Measurements from ENCODE around the gene PLCXD1. TPM values are rescaled to one million over a fixed set of nuclear protein-coding genes. Genes with fewer than 3 reads are reported as not detected.
A peak's percentile ranks its signal among the peaks of the same experiment; 100 is the strongest.
"Not testable (repeated sequence)": the region's sequence is repeated elsewhere in the genome, so short reads cannot be mapped to it uniquely, and the experiment has no call there.

Gene PLCXD1, protein sequence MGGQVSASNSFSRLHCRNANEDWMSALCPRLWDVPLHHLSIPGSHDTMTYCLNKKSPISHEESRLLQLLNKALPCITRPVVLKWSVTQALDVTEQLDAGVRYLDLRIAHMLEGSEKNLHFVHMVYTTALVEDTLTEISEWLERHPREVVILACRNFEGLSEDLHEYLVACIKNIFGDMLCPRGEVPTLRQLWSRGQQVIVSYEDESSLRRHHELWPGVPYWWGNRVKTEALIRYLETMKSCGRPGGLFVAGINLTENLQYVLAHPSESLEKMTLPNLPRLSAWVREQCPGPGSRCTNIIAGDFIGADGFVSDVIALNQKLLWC
- polyA plus RNA-seq (2011; rRNA removed) (67.9 and 87.0 TPM in 2 replicates), polyA plus RNA-seq (2017; fragmentation: RNase III; extraction: RNeasy Plus Mini Kit Qiagen cat#74134 plus additional on column Dnase treatment) (60.7 to 70.3 TPM (median 64.6 TPM) in 3 replicates), polyA minus RNA-seq (2011; rRNA and poly(A)+ RNA removed) (101 and 220 TPM in 2 replicates)
- 80.7 and 97.7 TPM in 2 replicates for polyA plus RNA-seq (2012; cell fraction: cytosol; rRNA removed)
- polyA plus RNA-seq (2012; cell fraction: nucleus; rRNA removed): 200 and 211 TPM in 2 replicates

DNA sequence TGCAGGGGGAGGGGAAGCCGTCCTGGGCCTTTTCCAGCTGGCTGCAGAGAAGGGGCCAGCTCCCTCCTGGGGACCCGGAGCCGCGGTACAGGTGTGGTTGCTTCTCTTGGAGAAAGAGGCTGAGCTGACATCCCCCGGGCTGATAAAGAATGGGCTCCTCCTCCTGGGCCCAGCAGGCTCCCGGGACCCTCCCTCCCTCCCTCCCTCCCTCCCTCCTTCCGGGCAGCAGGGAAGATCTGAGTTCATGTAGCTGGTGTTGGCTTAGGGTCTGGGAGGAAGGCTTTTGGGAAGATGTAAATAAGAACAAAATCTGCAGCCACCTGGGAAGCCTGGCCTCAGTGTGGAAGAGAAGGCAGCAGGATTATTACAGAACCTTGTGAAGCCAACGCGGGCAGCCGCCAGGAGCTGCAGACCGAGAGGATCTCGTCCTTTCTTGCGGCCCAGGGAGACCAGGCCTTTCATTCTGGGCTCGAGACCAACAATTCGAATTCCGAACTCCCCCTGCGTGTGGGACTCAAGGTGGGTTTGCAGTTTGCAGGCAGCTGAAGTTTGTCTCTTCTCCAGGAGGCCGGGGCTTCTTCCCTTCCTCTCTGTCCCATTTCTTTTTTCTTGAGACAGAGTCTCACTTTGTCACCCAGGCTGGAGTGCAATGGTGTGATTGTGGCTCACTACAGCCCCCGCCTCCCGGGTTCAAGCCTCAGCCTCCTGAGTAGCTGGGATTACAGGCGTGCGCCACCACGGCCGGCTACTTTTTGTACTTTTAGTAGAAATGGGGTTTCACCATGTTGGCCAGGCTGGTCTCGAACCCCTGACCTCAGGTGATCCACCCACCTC lies at the start of gene PLCXD1:
Gene PLCXD1 (plus strand): TSS at position 216 of the 834 bp plus-strand sequence. CDS start 2,807 bp downstream, outside the sequence.
- 11% methylated on average over 25 of the region's 25 CpGs for WGBS (ENCODE audit: missing lambda C conversion rate)

DNA sequence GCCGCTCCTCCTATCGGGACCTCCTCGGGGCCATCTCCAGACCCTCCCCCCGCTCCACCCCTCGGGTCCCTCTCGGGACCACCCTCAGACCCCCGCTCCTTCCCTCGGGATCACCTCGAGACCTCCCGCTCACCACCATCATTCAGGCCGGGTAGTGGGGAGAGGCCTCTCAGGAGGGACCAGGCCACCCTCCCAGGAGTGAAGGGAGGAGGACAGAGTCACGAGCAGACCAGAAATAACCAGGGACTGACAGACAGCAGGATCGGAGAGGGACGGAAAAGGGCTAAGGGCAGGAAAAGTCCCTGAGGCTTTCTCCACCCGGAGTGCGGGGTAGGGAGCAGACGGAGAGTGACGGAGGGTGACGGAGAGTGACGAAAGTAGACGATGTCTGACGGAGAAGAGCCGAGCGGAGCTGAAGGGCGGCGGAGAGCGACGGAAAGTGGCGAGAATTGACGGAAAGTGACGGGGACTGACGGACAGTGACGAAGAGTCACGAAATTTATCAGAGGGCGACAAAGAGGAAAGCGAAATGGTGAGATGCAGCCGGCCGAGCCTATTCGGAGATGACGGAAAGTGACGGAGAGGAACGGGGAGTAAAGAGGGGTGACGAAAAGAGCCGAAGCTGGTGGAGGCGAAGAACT lies 49.4 kb upstream of the PLCXD1 start:
- FAIRE-seq; H3K27ac ChIP-seq; POLR2A ChIA-PET; H3K9me3 ChIP-seq; CTCF ChIA-PET; H3K4me1 ChIP-seq; H3K4me2 ChIP-seq; DNase-seq (ENCODE audit: low read depth in 1 of 2, low spot score in 1 of 2); H3K4me3 ChIP-seq: not testable (repeated sequence)
- peak; percentile 90 to 92 for ATAC-seq
- WGBS (ENCODE audit: missing lambda C conversion rate): no CpG with 5 or more reads among the region's 45 CpGs

More for the DNA sequence above, at the start of gene PLCXD1:
- H3K4me2 ChIP-seq: peak within 1 kb of the TSS; percentile 89
- H3K4me3 ChIP-seq: peak within 1 kb of the TSS; percentile 75
- H3K27ac ChIP-seq: peak within 1 kb of the TSS; percentile 98 to 99
- TF ChIP-seq RAD21 (conservative IDR thresholded peaks at IDR 0.05 in 1 of 2, IDR thresholded peaks at IDR 0.05 in 1 of 2) (peak in 1 of 2 experiments; percentile 24; a peak in 1 of 5 replicates), POLR2A (IDR thresholded peaks at IDR 0.05; ENCODE audit: low read length) (peak; percentile 22; the same call in 1 of the 2 replicates), MAZ (IDR thresholded peaks at IDR 0.05; ENCODE audit: borderline replicate concordance, low read depth, low read length) (no peak), SREBF2 (IDR thresholded peaks at IDR 0.05) (no peak), JUNB (IDR thresholded peaks at IDR 0.05) (no peak), JUN (IDR thresholded peaks at IDR 0.05) (peak; percentile 20 to 68; a peak in 3 of 5 replicates), EHF (CRISPR knock-in tag; IDR thresholded peaks at IDR 0.05) (no peak), HDAC2 (IDR thresholded peaks at IDR 0.05) (no peak; the same call in 1 of the 2 replicates), SMC3 (IDR thresholded peaks at IDR 0.05) (peak; percentile 24; the same call in 2 of the 3 replicates), FOSB (CRISPR knock-in tag; IDR thresholded peaks at IDR 0.05) (no peak), NR3C1 (IDR thresholded peaks at IDR 0.05) (no peak)
- TF ChIP-seq, protein P1, sequence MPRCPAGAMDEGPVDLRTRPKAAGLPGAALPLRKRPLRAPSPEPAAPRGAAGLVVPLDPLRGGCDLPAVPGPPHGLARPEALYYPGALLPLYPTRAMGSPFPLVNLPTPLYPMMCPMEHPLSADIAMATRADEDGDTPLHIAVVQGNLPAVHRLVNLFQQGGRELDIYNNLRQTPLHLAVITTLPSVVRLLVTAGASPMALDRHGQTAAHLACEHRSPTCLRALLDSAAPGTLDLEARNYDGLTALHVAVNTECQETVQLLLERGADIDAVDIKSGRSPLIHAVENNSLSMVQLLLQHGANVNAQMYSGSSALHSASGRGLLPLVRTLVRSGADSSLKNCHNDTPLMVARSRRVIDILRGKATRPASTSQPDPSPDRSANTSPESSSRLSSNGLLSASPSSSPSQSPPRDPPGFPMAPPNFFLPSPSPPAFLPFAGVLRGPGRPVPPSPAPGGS (IDR thresholded peaks at IDR 0.05): 0 out of 3 replicates have a peak, but pooled peaks have one; percentile 39
- TF ChIP-seq, protein P2, sequence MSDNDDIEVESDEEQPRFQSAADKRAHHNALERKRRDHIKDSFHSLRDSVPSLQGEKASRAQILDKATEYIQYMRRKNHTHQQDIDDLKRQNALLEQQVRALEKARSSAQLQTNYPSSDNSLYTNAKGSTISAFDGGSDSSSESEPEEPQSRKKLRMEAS (IDR thresholded peaks at IDR 0.05): peak; percentile 44; the same call in 1 of the 2 replicates
- ChIA-PET CTCF (no interaction called here), POLR2A (no interaction called here)
- FAIRE-seq (no peak), ATAC-seq (peak; percentile 77 to 83), DNase-seq (ENCODE audit: low read depth in 1 of 2, low spot score in 1 of 2) (peak; percentile 85 to 96)
- H3K4me1 ChIP-seq: peaks cover 19% of the 10 kb centered on the region
- no peaks in the 10 kb centered on the region for H3K9me3 ChIP-seq

DNA sequence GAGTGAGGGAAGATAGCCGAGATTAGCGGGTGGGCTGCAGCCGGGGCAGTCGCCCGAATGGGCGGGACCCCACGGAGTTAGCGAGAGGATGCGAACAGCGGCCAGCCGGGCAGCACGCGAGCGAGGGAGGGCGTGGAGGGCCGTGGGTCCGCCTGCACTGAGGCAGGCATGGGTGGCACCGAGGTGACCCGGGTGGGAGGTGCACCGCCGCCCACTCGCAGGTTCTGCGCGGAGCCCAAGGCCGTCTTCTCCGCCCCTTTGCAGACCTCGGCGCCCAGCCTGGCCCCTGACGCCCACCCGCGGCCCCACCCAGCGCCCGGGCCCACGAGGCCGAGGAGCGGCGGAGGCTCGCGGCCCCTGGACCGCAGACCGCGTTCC lies 48.9 kb upstream of the PLCXD1 start:
- H3K27ac ChIP-seq; ATAC-seq; DNase-seq (ENCODE audit: low read depth in 1 of 2, low spot score in 1 of 2); H3K9me3 ChIP-seq; H3K4me2 ChIP-seq; H3K4me3 ChIP-seq; CTCF ChIA-PET; POLR2A ChIA-PET; FAIRE-seq; H3K4me1 ChIP-seq: not testable (repeated sequence)
- no CpG with 5 or more reads among the region's 42 CpGs for WGBS (ENCODE audit: missing lambda C conversion rate)

DNA sequence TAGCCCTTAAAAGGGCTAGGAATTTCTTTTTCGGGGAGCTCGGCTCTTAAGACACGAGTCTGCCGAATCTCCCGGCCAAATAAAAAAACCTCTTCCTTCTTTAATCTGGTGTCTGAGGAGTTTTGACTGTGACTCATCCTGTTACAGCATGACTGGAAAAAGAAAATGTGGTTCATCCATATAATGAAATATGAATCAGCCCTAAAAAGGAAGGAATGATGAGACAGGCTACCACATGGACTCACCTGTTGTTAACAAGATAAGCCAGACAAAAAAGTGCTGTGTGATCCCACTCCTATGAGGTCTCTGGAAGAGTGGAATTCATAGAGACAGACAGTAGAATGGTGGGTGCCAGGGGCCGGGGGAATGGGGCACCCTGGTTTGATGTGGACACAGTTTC lies 45.0 kb upstream of the PLCXD1 start:
- H3K4me3 ChIP-seq; H3K4me1 ChIP-seq; H3K9me3 ChIP-seq; ATAC-seq; H3K27ac ChIP-seq; DNase-seq (ENCODE audit: low read depth in 1 of 2, low spot score in 1 of 2); CTCF ChIA-PET; FAIRE-seq; H3K4me2 ChIP-seq; POLR2A ChIA-PET: not testable (repeated sequence)
- WGBS (ENCODE audit: missing lambda C conversion rate): no CpG with 5 or more reads among the region's 6 CpGs

Measured in A549 (cell line).